ENCODE data around the gene MYBPHL.
A peak's percentile ranks its signal among the peaks of the same experiment; 100 is the strongest.

Gene MYBPHL

DNA sequence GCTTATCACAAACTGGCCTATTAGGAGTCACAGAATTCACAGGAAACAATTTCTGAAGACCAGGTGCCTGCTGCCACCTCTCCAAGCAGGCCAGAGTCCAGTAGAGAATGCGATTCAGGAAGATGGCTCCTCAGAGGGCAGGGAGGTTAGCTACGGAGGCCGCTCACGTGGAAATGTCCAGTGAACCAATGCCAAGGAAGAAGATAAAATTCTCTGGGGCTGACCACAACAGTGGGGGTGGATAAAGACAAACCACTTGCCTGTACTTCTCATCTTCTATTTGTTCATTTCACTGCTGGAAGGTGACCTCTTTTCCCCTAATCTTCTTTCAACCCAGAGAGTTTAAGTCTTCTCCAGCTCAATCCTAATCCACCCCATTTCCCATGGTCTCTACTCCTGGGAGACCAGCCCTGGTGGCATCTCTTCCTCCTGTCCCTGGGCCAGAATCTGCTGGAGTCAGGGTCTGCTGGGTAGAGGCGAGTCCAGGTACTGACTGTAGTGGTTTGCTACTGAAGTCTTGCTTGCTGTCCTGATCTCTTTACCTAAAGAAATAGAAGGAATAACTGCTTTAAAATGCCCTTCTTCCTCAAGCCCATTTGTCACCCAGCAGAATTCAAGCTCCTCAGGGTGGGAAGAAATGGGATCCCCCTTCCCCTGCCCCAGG, 27.1 kb downstream of the MYBPHL start:
- no peak for DNase-seq (ENCODE audit: low read depth)

GRCh38 chr1:109277434-109278204, 29.2 kb downstream of the MYBPHL start:
- DNase-seq (ENCODE audit: low read depth): peak; percentile 41

- no peak for DNase-seq (ENCODE audit: low read depth)
Measured at GRCh38 chr1:109275706-109276345, 31.0 kb downstream of the MYBPHL start.

DNA sequence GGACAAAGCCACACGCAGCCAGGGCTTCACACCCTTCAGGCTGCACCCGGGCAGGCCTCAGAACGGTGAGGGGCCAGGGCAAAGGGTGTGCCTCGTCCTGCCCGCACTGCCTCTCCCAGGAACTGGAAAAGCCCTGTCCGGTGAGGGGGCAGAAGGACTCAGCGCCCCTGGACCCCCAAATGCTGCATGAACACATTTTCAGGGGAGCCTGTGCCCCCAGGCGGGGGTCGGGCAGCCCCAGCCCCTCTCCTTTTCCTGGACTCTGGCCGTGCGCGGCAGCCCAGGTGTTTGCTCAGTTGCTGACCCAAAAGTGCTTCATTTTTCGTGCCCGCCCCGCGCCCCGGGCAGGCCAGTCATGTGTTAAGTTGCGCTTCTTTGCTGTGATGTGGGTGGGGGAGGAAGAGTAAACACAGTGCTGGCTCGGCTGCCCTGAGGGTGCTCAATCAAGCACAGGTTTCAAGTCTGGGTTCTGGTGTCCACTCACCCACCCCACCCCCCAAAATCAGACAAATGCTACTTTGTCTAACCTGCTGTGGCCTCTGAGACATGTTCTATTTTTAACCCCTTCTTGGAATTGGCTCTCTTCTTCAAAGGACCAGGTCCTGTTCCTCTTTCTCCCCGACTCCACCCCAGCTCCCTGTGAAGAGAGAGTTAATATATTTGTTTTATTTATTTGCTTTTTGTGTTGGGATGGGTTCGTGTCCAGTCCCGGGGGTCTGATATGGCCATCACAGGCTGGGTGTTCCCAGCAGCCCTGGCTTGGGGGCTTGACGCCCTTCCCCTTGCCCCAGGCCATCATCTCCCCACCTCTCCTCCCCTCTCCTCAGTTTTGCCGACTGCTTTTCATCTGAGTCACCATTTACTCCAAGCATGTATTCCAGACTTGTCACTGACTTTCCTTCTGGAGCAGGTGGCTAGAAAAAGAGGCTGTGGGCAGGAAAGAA, 32.0 kb downstream of the MYBPHL start:
- DNase-seq (ENCODE audit: low read depth): no peak

- DNase-seq (ENCODE audit: low read depth): no peak
Measured at GRCh38 chr1:109273570-109274288, 33.1 kb downstream of the MYBPHL start.

DNA sequence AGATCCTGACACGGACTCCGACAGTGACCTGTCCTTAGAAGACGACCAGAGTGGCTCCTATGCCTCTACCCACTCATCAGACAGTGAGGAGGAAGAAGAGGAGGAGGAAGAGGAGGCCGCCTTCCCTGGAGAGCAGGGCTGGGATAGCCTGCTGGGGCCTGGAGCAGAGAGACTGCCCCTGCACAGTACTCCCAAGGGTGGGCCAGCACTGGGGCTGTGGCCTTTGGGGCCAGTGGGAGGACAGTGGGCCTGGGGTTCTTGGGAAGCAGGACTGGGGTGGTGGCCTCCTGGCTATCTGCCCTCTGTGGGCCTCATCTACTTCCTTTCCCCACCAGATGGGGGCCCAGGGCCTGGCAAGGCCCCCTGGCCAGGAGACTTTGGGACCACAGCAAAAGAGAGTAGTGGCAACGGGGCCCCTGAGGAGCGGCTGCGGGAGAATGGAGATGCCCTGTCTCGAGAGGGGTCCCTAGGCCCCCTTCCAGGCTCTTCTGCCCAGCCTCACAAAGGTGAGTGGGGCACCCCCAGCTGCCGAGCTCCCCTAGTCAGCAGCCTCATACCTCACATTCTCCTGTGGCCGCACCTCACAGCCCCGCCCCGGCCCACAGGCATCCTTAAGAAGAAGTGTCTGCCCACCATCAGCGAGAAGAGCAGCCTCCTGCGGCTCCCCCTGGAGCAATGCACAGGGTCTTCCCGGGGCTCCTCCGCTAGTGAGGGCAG, 33.8 kb downstream of the MYBPHL start:
- DNase-seq (ENCODE audit: low read depth): no peak

GRCh38 chr1:109272021-109272799, 34.6 kb downstream of the MYBPHL start:
- DNase-seq (ENCODE audit: low read depth): no peak

DNA sequence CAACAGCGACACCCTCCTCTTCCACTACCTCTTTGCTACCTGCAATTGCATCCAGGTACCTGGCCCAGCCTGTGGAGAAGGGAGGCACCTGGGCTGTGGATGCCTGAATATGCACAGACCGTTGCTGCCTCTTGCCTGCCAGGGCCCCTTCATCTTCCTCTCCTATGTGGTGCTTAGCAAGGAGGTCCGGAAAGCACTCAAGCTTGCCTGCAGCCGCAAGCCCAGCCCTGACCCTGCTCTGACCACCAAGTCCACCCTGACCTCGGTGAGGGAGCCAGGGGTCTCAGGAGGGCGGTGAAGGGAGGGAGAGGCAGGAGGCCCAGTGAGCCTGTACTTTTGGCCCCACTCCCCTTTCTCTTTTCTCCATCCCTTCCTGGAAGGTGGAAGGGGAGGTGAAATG, 35.4 kb downstream of the MYBPHL start:
- DNase-seq (ENCODE audit: low read depth): no peak

GRCh38 chr1:109270623-109271317, 36.0 kb downstream of the MYBPHL start:
- DNase-seq (ENCODE audit: low read depth): no peak

- no peak for DNase-seq (ENCODE audit: low read depth)
Measured at GRCh38 chr1:109269981-109270622, 36.7 kb downstream of the MYBPHL start.

- DNase-seq (ENCODE audit: low read depth): no peak
Measured at GRCh38 chr1:109269212-109269980, 37.4 kb downstream of the MYBPHL start.

DNA sequence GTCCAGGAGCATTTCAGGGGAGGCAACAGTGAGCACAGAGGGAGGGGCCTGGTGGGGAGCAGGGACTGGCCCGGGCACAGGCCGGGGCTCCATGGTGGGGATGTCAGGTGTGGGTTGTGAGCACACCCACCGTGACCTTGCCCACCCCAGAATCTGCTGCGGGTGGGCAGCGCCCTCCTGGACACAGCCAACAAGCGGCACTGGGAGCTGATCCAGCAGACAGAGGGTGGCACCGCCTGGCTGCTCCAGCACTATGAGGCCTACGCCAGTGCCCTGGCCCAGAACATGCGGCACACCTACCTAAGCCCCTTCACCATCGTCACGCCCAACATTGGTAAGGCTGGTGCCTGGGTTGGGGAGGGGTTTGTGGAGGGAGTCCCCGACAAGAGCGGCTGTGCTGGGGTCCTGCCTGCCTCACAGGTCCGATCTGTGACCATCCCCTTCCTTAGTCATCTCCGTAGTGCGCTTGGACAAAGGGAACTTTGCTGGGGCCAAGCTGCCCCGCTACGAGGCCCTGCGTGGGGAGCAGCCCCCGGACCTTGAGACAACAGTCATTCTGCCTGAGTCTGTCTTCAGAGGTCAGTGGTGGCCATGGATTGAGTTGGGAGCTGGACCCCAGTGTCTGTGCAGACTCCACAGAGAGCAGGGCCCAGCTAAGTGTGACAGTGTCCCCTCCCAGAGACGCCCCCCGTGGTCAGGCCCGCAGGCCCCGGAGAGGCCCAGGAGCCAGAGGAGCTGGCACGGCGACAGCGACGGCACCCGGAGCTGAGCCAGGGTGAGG, 38.2 kb downstream of the MYBPHL start:
- no peak for DNase-seq (ENCODE audit: low read depth)

DNA sequence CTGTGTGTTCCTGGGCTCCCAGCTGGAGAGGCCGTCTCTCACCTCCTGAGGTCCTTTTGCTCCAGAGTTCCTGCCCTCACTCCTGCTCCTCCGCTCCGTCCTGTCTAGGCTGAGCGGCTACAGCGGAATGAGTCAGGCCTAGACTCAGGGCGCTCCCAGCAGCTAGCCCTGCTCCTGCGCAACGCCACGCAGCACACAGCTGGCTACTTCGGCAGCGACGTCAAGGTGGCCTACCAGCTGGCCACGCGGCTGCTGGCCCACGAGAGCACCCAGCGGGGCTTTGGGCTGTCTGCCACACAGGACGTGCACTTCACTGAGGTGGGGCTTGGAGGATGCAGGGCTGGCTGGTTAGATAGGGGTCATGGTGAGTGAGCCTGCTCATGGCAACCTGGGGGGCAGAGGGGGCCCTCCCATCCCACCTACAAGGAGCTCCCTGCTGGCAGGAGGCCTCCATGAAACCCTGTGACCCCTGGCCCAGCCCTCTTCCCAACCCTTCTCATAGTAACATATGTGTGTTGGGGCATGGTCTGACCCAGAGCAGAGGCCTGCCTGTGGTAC, 39.0 kb downstream of the MYBPHL start:
- no peak for DNase-seq (ENCODE audit: low read depth)

DNA sequence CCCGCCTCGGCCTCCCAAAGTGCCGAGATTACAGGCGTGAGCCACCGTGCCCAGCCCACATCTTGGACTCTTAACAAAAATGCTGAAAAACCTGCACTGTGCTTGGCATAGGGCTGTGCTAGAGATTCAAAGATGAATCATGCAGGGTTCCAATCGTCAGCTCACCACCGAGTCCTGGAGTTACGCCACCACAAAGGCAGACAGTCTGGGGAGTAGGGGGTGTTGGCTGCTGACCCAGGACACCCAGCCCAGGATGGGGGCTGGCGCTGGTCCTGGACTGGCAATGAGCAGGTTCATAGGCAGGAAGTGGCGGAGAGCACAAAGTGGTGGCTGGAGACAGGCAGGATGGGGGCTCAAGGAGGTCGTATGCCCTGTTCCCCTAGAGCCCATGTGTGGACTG, 39.8 kb downstream of the MYBPHL start:
- no peak for DNase-seq (ENCODE audit: low read depth)

DNA sequence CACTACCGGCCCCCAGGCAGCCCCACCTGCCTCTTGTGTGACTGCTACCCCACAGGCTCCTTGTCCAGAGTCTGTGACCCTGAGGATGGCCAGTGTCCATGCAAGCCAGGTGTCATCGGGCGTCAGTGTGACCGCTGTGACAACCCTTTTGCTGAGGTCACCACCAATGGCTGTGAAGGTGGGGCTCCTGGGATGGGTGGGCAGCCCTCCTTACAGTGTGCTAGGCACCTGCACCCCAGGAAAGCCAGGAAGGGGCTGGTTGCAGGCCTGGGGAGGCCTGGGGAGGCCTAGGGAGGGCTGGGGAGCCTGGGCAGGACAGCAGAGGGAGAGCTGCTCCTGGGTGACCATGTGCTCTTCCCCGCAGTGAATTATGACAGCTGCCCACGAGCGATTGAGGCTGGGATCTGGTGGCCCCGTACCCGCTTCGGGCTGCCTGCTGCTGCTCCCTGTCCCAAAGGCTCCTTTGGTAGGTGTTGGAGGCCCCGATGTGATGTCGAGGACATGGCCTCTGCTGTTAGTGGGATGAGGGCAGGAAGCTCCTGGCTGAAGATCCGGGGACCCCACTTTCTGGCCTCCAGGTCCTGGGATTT, 41.0 kb downstream of the MYBPHL start:
- no peak for DNase-seq (ENCODE audit: low read depth)

DNA sequence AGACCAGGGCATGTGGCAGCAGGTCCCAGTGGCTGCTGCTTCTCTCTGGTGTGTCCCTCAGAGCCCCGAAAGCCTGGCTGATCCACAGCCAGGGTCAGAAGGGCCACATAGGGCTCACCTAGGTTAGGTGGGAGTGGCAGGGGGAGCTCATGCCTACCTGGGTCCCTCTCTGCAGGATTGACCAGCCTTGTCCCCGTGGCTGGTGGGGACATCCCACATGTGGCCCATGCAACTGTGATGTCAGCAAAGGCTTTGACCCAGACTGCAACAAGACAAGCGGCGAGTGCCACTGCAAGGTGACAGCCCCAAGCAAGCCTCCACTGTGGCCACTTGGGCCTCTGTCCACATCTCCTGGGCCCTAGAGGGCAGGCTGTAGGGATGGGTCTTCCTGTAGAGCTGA, 41.8 kb downstream of the MYBPHL start:
- DNase-seq (ENCODE audit: low read depth): no peak

DNA sequence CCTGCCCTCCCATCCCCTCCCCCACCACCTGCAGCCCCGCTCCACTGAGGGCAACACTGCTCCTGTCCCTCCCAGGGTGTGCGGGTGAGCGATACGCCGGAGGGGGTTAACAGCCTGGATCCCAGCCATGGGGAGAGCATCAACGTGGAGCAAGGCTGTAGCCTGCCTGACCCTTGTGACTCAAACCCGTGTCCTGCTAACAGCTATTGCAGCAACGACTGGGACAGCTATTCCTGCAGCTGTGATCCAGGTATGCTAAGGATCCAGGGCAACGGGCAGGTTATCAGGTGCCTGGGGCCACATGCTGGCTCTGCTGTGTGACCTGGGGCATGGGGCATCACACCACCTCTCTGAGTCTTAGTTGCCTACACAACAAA, 42.4 kb downstream of the MYBPHL start:
- no peak for DNase-seq (ENCODE audit: low read depth)
